GM12878 (cell line): Measurements from ENCODE around the gene RASGRF2. TPM values are rescaled to one million over a fixed set of nuclear protein-coding genes. Genes with fewer than 3 reads are reported as not detected.

Source experiments
- ATAC-seq: fragments of 200-7000 bp; cut with Tn5 transposase; 3 replicates; pipeline ENCODE4 v1.9.1; 2020; ENCODE audit warnings: mild to moderate bottlenecking, moderate library complexity
- BruUV-seq: library from RNA; stranded (reverse); fragments of 400-500 nt; replicated peaks from 2 replicates; lab custom pipeline; 2021; lab: Mats Ljungman, UMichigan
- CTCF ChIA-PET: fragments of 300-600 bp; sonication (Branson Sonifier 250); formaldehyde crosslinking; extraction: SDS; loops from one replicate; lab custom pipeline; 2021; ENCODE audit warnings: inconsistent platforms; lab: Yijun Ruan, JAX
- POLR2A ChIA-PET: fragments of 350-600 bp; formaldehyde crosslinking; extraction: SDS; loops from one replicate; lab custom pipeline; 2021; ENCODE audit warnings: inconsistent platforms; lab: Charles Lee
- RAD21 ChIA-PET: fragments of 300-600 bp; sonication (Branson Sonifier 250); formaldehyde crosslinking; loops from one replicate; lab custom pipeline; 2023; ENCODE audit warnings: antibody characterized with exemption; ENCODE audit not compliant: unreplicated experiment; lab: Charles Lee
- SMC1A ChIA-PET: fragments of 300-600 bp; sonication (Branson Sonifier 250); formaldehyde crosslinking; loops from one replicate; lab custom pipeline; 2023; ENCODE audit not compliant: unreplicated experiment, uncharacterized antibody; lab: Charles Lee
- DNase-seq: peaks from one replicate; pipeline ENCODE4 v3.0.0-alpha.2; 2011; ENCODE audit warnings: low read depth, low spot score
- FAIRE-seq: peaks from 3 replicates; lab custom pipeline; 2011; peaks lifted over from hg19 to GRCh38; lab: Jason Lieb, UNC
- H2AFZ ChIP-seq: 2 replicates; pipeline ENCODE4 v1.6.0; 2011; ENCODE audit warnings: low read depth, low read length, control low read depth; ENCODE audit not compliant: control insufficient read depth
- H3K27ac ChIP-seq: 2 replicates; pipeline ENCODE4 v1.5.1; 2011; ENCODE audit warnings: control low read depth; ENCODE audit not compliant: control insufficient read depth, insufficient read depth
- H3K27me3 ChIP-seq, 2 experiments: replicated peaks in 1 of 2; 2 replicates each; pipeline versions ENCODE4 v1.6.0 to v1.6.1; 2011; ENCODE audit warnings: low read length in 1 of 2; ENCODE audit not compliant: control insufficient read depth in 2 of 2, insufficient read depth in 2 of 2
- H3K36me3 ChIP-seq, 2 experiments: 2 replicates each; pipeline ENCODE4 v1.5.1; 2011; ENCODE audit warnings: low read length in 1 of 2; ENCODE audit not compliant: control insufficient read depth in 2 of 2, insufficient read depth in 2 of 2
- H3K4me1 ChIP-seq: 2 replicates; pipeline ENCODE4 v1.6.1; 2011; ENCODE audit warnings: mild to moderate bottlenecking, low read length, moderate library complexity, mixed read lengths; ENCODE audit not compliant: control insufficient read depth, insufficient read depth
- H3K4me2 ChIP-seq: 2 replicates; pipeline ENCODE4 v1.6.0; 2011; ENCODE audit warnings: control low read depth; ENCODE audit not compliant: control insufficient read depth, insufficient read depth
- H3K4me3 ChIP-seq: fragments of 200-600 bp; sonication (generic); 2 replicates; pipeline ENCODE4 v1.5.1; 2016
- H3K79me2 ChIP-seq: 2 replicates; pipeline ENCODE4 v1.6.0; 2011; ENCODE audit warnings: low read length; ENCODE audit not compliant: control insufficient read depth, insufficient read depth
- H3K9ac ChIP-seq: 2 replicates; pipeline ENCODE4 v1.8.0; 2011; ENCODE audit warnings: low read length, control low read depth, mixed read lengths; ENCODE audit not compliant: control insufficient read depth, insufficient read depth
- H3K9me3 ChIP-seq: replicated peaks from 3 replicates; pipeline ENCODE4 v1.5.1; 2011; ENCODE audit warnings: mild to moderate bottlenecking, low read length; ENCODE audit not compliant: control insufficient read depth, insufficient read depth
- H4K20me1 ChIP-seq: 2 replicates; pipeline ENCODE4 v1.6.0; 2011; ENCODE audit not compliant: control insufficient read depth, insufficient read depth
- BCLAF1 ChIP-seq: fragments of 450-650 bp; IDR thresholded peaks from 2 replicates; pipeline ENCODE4 v1.6.1; 2017; ENCODE audit warnings: antibody characterized with exemption, mild to moderate bottlenecking, moderate library complexity
- GATAD2B ChIP-seq: fragments of 450-650 bp; conservative IDR thresholded peaks from 2 replicates; pipeline ENCODE4 v1.6.1; 2017; ENCODE audit warnings: low read depth, mild to moderate bottlenecking, moderate library complexity
- JUND ChIP-seq: IDR thresholded peaks from 2 replicates; pipeline ENCODE4 v1.6.1; 2012; ENCODE audit warnings: low read depth, mild to moderate bottlenecking, low read length, improper control_type of control experiment, moderate library complexity
- MYC ChIP-seq: IDR thresholded peaks from 2 replicates; pipeline ENCODE4 v1.6.1; 2011; ENCODE audit warnings: mild to moderate bottlenecking, low read length, moderate library complexity, inconsistent platforms; ENCODE audit not compliant: insufficient read depth, insufficient replicate concordance, insufficient read length, severe bottlenecking
- NBN ChIP-seq: fragments of 450-650 bp; IDR thresholded peaks from 2 replicates; pipeline ENCODE4 v1.6.1; 2016
- PAX8 ChIP-seq: fragments of 450-650 bp; IDR thresholded peaks from 2 replicates; pipeline ENCODE4 v1.6.1; 2017; ENCODE audit warnings: mild to moderate bottlenecking, moderate library complexity
- POLR2AphosphoS2 ChIP-seq: IDR thresholded peaks from 2 replicates; pipeline ENCODE4 v1.6.1; 2011; ENCODE audit warnings: low read depth, mild to moderate bottlenecking, low read length, improper control_type of control experiment, moderate library complexity
- RCOR1 ChIP-seq: conservative IDR thresholded peaks from 2 replicates; pipeline ENCODE4 v1.6.1; 2012; ENCODE audit warnings: low read depth, low read length, improper control_type of control experiment
- ZNF622 ChIP-seq: fragments of 450-650 bp; IDR thresholded peaks from 2 replicates; pipeline ENCODE4 v1.6.1; 2017; ENCODE audit warnings: mild to moderate bottlenecking, inconsistent platforms
- ZNF687 ChIP-seq: fragments of 450-650 bp; IDR thresholded peaks from 2 replicates; pipeline ENCODE4 v1.6.1; 2017; ENCODE audit warnings: mild to moderate bottlenecking, moderate library complexity
- in situ Hi-C: fragments of 300-500 bp; cut with MboI; formaldehyde crosslinking; loops from 9 replicates; pipeline ENCODE4 v1.14.3; 2018; ENCODE audit warnings: mixed read lengths
- intact Hi-C: fragments of 100-400 bp; cut with micrococcal nuclease; formaldehyde crosslinking; loops from one replicate; pipeline ENCODE4 v1.14.2; 2022; ENCODE audit not compliant: unreplicated experiment
- polyA plus RNA-seq, 11 experiments: library from polyadenylated mRNA; depleted of rRNA in 4 of 11; unstranded in 6 of 11; stranded (reverse) in 5 of 11; fragments of >200 nt; fragmentation: Nextera tagmentation in 4 of 11; fragmentation: Illumina TruSeq in 1 of 11; extraction: Ambion mirVana in 4 of 11; extraction: Trizol in 1 of 11; gene quantifications; 1 replicate in 1 of 11; 2 replicates in 10 of 11; pipeline versions ENCODE4 v1.2.1 to v1.2.3, GENCODE V29; 2011 to 2016; ENCODE audit warnings: inconsistent platforms in 2 of 11, missing spikeins in 2 of 11, low read depth in 1 of 11
- total RNA-seq, 4 experiments: library from RNA; depleted of rRNA in 3 of 4; stranded (reverse); fragments of >200 nt in 3 of 4; fragmentation: Illumina TruSeq in 1 of 4; extraction: Trizol in 1 of 4; gene quantifications; 2 replicates each; pipeline versions ENCODE4 v1.2.1 to v1.2.3, GENCODE V29; 2013 to 2021

RASGRF2 gene
- total and polyA plus RNA-seq, 10 of the 15 experiments (the other 5 are each of a cell fraction or from before 2014, with no cell fraction given): 0.05 to 0.24 (median 0.07) TPM

GRCh38 chr5:81265101-81265500, 304.9 kb downstream of the RASGRF2 start:
- Histone ChIP-seq H3K4me1 (no peaks in the 10 kb centered on the region; the same call in 1 of the 2 replicates), H3K27me3 (no peaks in the 10 kb centered on the region), H3K4me2 (no peak overlapping the region), H3K9me3 (no peaks in the 10 kb centered on the region; the same call in 1 of the 3 replicates), H4K20me1 (no peaks in the 10 kb centered on the region), H3K27ac (no peak overlapping the region), H3K36me3 (no peaks in the 10 kb centered on the region)
- in situ Hi-C loops: no loop called here
- ATAC-seq: no peak
- TF ChIP-seq ZNF687 (no peak), POLR2AphosphoS2 (no peak), BCLAF1 (no peak), NBN (no peak), MYC (no peak), RCOR1 (no peak), JUND (no peak), PAX8 (no peak), GATAD2B (no peak), ZNF622 (no peak)
- TF ChIP-seq, all 136 proteins: peak for 0
- no peak for FAIRE-seq
- BruUV-seq: no TSS peak
- intact Hi-C loops: no loop called here
- ChIA-PET POLR2A (no interaction called here), RAD21 (no interaction called here), CTCF (no interaction called here), SMC1A (no interaction called here)
- Histone ChIP-seq H3K9ac (no peak overlapping the region), H2AFZ (no peak overlapping the region), H3K4me3 (no peak overlapping the region), H3K79me2 (no peaks in the 10 kb centered on the region)
- DNase-seq: no peak
